ENCODE data around the gene S100A14.

S100A14 gene

GRCh38 chr1:153648000-153648643 lies 32.0 kb upstream of the S100A14 start:
- Histone ChIP-seq H3K4me2 (ENCODE audit: low read depth, low read length) (no peak overlapping the region), H3K79me2 (ENCODE audit: low read length) (peaks cover 21% of the 10 kb centered on the region), H3F3A (ENCODE audit: insufficient read depth, low read length) (no peaks in the 10 kb centered on the region), H3K9ac (ENCODE audit: low read length) (no peak overlapping the region), H2AFZ (ENCODE audit: low read length) (no peak overlapping the region), H3K36me3 (replicated peaks; ENCODE audit: insufficient read depth, low read length) (peaks cover 11% of the 10 kb centered on the region; the same call in 1 of the 2 replicates), H3K4me3 (ENCODE audit: low read length) (no peak overlapping the region), H3K4me1 (ENCODE audit: low read length) (no peaks in the 10 kb centered on the region), H3K27ac (ENCODE audit: low read length) (no peak overlapping the region), H4K20me1 (ENCODE audit: insufficient read depth, low read length) (no peaks in the 10 kb centered on the region), H3K9me3 (replicated peaks; ENCODE audit: insufficient read depth, low read length) (no peaks in the 10 kb centered on the region), H3K9me2 (replicated peaks; ENCODE audit: insufficient read depth, low read length) (no peaks in the 10 kb centered on the region), H3K27me3 (replicated peaks; ENCODE audit: insufficient read depth, low read length) (no peaks in the 10 kb centered on the region)
- TF ChIP-seq, protein P1, sequence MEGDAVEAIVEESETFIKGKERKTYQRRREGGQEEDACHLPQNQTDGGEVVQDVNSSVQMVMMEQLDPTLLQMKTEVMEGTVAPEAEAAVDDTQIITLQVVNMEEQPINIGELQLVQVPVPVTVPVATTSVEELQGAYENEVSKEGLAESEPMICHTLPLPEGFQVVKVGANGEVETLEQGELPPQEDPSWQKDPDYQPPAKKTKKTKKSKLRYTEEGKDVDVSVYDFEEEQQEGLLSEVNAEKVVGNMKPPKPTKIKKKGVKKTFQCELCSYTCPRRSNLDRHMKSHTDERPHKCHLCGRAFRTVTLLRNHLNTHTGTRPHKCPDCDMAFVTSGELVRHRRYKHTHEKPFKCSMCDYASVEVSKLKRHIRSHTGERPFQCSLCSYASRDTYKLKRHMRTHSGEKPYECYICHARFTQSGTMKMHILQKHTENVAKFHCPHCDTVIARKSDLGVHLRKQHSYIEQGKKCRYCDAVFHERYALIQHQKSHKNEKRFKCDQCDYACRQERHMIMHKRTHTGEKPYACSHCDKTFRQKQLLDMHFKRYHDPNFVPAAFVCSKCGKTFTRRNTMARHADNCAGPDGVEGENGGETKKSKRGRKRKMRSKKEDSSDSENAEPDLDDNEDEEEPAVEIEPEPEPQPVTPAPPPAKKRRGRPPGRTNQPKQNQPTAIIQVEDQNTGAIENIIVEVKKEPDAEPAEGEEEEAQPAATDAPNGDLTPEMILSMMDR (IDR thresholded peaks at IDR 0.05; ENCODE audit: low read length), result no peak
- TF ChIP-seq EZH2phosphoT487 (IDR thresholded peaks at IDR 0.05; ENCODE audit: low read length) (no peak), EZH2 (optimal IDR thresholded peaks at IDR 0.05; ENCODE audit: low read depth, low read length) (no peak)
- no peak for DNase-seq

DNA sequence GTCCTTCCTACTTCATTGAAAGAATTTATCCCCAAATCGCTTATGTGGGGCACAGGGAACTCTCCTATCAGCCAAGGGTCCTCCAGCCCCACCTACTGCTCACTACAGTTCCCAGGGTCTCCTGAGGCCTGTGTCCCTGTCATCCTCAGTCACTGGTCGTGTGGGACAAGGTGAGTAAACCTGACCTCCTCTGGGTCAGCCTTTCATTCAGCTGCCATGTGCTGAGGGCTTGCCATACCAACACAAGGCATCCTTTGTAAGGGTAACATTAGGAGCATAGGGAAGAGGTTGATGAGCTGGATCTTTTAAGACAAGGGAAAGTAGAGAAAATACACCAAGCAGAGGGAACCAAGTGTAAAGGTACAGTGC lies 31.2 kb upstream of the S100A14 start:
- H4K20me1 ChIP-seq (ENCODE audit: insufficient read depth, low read length), result no peaks in the 10 kb centered on the region

GRCh38 chr1:153646672-153647345 lies 30.7 kb upstream of the S100A14 start:
- Histone ChIP-seq H2AFZ (ENCODE audit: low read length) (no peak overlapping the region), H3K9ac (ENCODE audit: low read length) (no peak overlapping the region), H3F3A (ENCODE audit: insufficient read depth, low read length) (no peaks in the 10 kb centered on the region), H3K4me2 (ENCODE audit: low read depth, low read length) (no peak overlapping the region), H4K20me1 (ENCODE audit: insufficient read depth, low read length) (no peaks in the 10 kb centered on the region), H3K36me3 (replicated peaks; ENCODE audit: insufficient read depth, low read length) (peaks cover 23% of the 10 kb centered on the region), H3K27ac (ENCODE audit: low read length) (no peak overlapping the region), H3K4me1 (ENCODE audit: low read length) (no peaks in the 10 kb centered on the region), H3K4me3 (ENCODE audit: low read length) (no peak overlapping the region), H3K9me2 (replicated peaks; ENCODE audit: insufficient read depth, low read length) (no peaks in the 10 kb centered on the region), H3K9me3 (replicated peaks; ENCODE audit: insufficient read depth, low read length) (no peaks in the 10 kb centered on the region), H3K27me3 (replicated peaks; ENCODE audit: insufficient read depth, low read length) (no peaks in the 10 kb centered on the region), H3K79me2 (ENCODE audit: low read length) (peaks cover 34% of the 10 kb centered on the region)
- TF ChIP-seq EZH2phosphoT487 (IDR thresholded peaks at IDR 0.05; ENCODE audit: low read length) (no peak), EZH2 (optimal IDR thresholded peaks at IDR 0.05; ENCODE audit: low read depth, low read length) (no peak)
- TF ChIP-seq, protein P1 (IDR thresholded peaks at IDR 0.05; ENCODE audit: low read length), result no peak
- no peak for DNase-seq

More for the DNA sequence above, 31.2 kb upstream of the S100A14 start:
- no peaks in the 10 kb centered on the region for H3K9me2 ChIP-seq (replicated peaks; ENCODE audit: insufficient read depth, low read length)
- no peaks in the 10 kb centered on the region for H3F3A ChIP-seq (ENCODE audit: insufficient read depth, low read length)
- H3K27ac ChIP-seq (ENCODE audit: low read length), result no peak overlapping the region
- H3K9ac ChIP-seq (ENCODE audit: low read length), result no peak overlapping the region
- DNase-seq, result no peak
- H3K9me3 ChIP-seq (replicated peaks; ENCODE audit: insufficient read depth, low read length), result no peaks in the 10 kb centered on the region
- H2AFZ ChIP-seq (ENCODE audit: low read length), result no peak overlapping the region
- H3K4me2 ChIP-seq (ENCODE audit: low read depth, low read length), result no peak overlapping the region
- H3K4me3 ChIP-seq (ENCODE audit: low read length), result no peak overlapping the region
- peaks cover 18% of the 10 kb centered on the region for H3K36me3 ChIP-seq (replicated peaks; ENCODE audit: insufficient read depth, low read length)
- peaks cover 29% of the 10 kb centered on the region for H3K79me2 ChIP-seq (ENCODE audit: low read length)
- no peaks in the 10 kb centered on the region for H3K27me3 ChIP-seq (replicated peaks; ENCODE audit: insufficient read depth, low read length)
- no peak for TF ChIP-seq EZH2 (optimal IDR thresholded peaks at IDR 0.05; ENCODE audit: low read depth, low read length)
- TF ChIP-seq, protein P1 (IDR thresholded peaks at IDR 0.05; ENCODE audit: low read length), result no peak
- no peak for TF ChIP-seq EZH2phosphoT487 (IDR thresholded peaks at IDR 0.05; ENCODE audit: low read length)
- no peaks in the 10 kb centered on the region for H3K4me1 ChIP-seq (ENCODE audit: low read length)

Measured in MM.1S (cell line).